ENCODE results near the gene RNU6-9. TPM values are rescaled to one million over a fixed set of nuclear protein-coding genes. Genes with fewer than 3 reads are reported as not detected.

Gene RNU6-9
- polyA plus RNA-seq, 1 experiment = not detected

DNA sequence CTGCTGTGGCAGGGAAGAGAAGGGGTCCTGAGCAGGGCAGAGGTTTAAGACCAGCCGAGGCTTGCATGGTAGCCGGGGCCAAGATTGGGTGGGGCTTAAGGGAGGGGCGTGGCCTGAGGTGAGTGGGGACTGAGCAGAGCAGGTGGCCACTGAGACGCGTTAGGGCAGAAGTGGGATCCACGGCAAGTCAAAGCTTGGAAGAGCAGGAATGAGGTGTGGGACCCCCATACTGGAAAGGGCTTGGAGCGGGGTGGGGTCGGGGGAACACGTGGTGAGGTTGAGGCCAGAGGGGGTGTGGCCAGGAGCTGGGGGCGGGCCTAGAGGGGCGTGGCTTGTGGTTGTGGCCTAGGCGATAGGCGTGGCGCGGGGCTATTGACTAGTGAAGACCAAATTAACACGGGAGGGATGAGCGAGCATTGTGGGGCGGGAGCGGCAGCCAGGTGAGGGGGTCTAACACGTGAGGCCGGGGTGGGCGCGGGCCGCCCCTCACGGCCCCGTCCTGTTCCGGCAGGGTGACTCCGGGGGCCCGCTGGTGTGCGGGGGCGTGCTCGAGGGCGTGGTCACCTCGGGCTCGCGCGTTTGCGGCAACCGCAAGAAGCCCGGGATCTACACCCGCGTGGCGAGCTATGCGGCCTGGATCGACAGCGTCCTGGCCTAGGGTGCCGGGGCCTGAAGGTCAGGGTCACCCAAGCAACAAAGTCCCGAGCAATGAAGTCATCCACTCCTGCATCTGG is 30.5 kb upstream of the RNU6-9 start:
- DNase-seq (ENCODE audit: low read depth, low spot score) = no peak
- Histone ChIP-seq H3K27ac (ENCODE audit: low read depth, low read length) (no peak overlapping the region), H3K9me3 (ENCODE audit: control insufficient read depth, insufficient read depth, low read length) (peaks cover 6% of the 10 kb centered on the region; the same call in 1 of the 2 replicates), H3K27me3 (ENCODE audit: control insufficient read depth, insufficient read depth, low read length) (peaks cover 3% of the 10 kb centered on the region), H3K4me3 (ENCODE audit: low read depth, low read length) (no peak overlapping the region)
- CTCF ChIA-PET = no interaction called here
- TF ChIP-seq, protein P1, sequence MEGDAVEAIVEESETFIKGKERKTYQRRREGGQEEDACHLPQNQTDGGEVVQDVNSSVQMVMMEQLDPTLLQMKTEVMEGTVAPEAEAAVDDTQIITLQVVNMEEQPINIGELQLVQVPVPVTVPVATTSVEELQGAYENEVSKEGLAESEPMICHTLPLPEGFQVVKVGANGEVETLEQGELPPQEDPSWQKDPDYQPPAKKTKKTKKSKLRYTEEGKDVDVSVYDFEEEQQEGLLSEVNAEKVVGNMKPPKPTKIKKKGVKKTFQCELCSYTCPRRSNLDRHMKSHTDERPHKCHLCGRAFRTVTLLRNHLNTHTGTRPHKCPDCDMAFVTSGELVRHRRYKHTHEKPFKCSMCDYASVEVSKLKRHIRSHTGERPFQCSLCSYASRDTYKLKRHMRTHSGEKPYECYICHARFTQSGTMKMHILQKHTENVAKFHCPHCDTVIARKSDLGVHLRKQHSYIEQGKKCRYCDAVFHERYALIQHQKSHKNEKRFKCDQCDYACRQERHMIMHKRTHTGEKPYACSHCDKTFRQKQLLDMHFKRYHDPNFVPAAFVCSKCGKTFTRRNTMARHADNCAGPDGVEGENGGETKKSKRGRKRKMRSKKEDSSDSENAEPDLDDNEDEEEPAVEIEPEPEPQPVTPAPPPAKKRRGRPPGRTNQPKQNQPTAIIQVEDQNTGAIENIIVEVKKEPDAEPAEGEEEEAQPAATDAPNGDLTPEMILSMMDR (IDR thresholded peaks at IDR 0.05; ENCODE audit: low read depth, low read length) = no peak
- POLR2A ChIA-PET = interaction anchor here (0.8 to 1.7 kb wide), 3 partner anchors 9 to 30 kb away, joined by 3 to 8 read pairs (median 3); partner anchors contain the start of gene MED16

DNA sequence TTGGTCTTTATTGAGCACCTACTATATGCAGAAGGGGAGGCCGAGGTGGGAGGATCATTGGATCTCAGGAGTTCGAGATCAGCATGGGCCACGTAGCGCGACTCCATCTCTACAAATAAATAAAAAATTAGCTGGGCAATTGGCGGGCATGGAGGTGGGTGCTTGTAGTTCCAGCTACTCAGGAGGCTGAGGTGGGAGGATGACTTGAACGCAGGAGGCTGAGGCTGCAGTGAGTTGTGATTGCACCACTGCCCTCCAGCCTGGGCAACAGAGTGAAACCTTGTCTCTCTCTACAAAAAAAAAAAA is 30.0 kb upstream of the RNU6-9 start:
- ChIA-PET CTCF (no interaction called here), POLR2A (interaction anchor here (0.6 to 1.7 kb wide), 4 partner anchors 9 to 68 kb away, joined by 3 to 8 read pairs (median 4); partner anchors contain the start of gene MED16)
- TF ChIP-seq, protein P1 (IDR thresholded peaks at IDR 0.05; ENCODE audit: low read depth, low read length) = no peak
- Histone ChIP-seq H3K27me3 (ENCODE audit: control insufficient read depth, insufficient read depth, low read length) (peaks cover 3% of the 10 kb centered on the region), H3K9me3 (ENCODE audit: control insufficient read depth, insufficient read depth, low read length) (peaks cover 6% of the 10 kb centered on the region; the same call in 1 of the 2 replicates), H3K27ac (ENCODE audit: low read depth, low read length) (no peak overlapping the region), H3K4me3 (ENCODE audit: low read depth, low read length) (no peak overlapping the region)
- no peak for DNase-seq (ENCODE audit: low read depth, low spot score)

DNA sequence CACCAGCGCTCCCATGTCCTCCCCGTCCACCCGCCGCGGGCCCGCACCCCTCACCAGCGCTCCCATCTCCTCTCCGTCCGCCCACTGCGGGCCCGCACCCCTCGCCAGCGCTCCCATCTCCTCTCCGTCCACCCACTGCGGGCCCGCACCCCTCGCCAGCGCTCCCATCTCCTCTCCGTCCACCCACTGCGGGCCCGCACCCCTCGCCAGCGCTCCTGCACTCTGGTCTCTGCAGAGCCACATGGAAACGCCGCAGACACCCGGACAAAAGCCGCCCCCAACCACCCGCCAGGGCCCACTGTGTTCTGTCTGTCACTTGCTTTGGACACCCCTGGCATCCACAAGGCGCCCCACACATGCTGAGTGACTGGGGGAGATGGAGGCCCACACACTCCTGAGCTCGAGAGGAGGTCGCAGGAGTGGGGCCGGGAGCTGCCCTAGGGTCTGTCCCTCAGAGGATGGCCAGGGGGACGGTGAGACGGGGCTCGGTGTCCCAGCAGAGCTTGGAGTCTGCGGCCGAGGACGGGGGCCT is 26.4 kb upstream of the RNU6-9 start:
- ChIA-PET POLR2A (interaction anchor here (0.6 to 0.7 kb wide), 2 partner anchors 31 to 159 kb away, joined by 4 to 9 read pairs; partner anchors contain the start of gene CNN2), CTCF (no interaction called here)
- Histone ChIP-seq H3K27ac (ENCODE audit: low read depth, low read length) (no peak overlapping the region), H3K27me3 (ENCODE audit: control insufficient read depth, insufficient read depth, low read length) (no peaks in the 10 kb centered on the region), H3K4me3 (ENCODE audit: low read depth, low read length) (no peak overlapping the region), H3K9me3 (ENCODE audit: control insufficient read depth, insufficient read depth, low read length) (peaks cover 6% of the 10 kb centered on the region; the same call in 1 of the 2 replicates)
- DNase-seq (ENCODE audit: low read depth, low spot score) = no peak
- TF ChIP-seq, protein P1 (IDR thresholded peaks at IDR 0.05; ENCODE audit: low read depth, low read length) = no peak

DNA sequence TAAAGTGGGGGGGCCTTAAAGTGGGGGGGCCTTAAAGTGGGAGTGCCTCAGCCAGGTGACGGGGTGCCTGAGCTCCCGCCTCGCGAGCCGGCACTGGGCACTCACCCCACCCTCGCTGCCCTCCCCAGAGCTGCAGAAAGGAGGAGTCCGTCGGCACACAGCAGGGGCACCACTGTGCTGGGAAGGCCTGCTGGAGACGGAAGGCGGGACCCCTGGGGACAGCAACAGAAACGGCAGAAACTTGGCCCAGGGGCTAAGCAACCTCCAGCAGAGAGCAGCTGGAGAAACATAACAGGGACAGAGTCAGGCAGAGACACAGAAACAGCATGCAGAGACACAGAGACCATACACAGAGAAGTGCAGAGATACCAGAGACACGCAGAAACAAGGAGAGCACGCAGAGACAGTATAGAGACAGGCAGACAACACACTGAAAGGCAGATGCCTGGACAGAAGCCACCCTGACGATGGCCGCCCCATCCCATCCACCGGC is 25.9 kb upstream of the RNU6-9 start:
- POLR2A ChIA-PET = interaction anchor here (0.6 to 0.7 kb wide), 2 partner anchors 32 to 159 kb away, joined by 4 to 9 read pairs; partner anchors contain the start of gene CNN2
- DNase-seq (ENCODE audit: low read depth, low spot score) = no peak
- CTCF ChIA-PET = no interaction called here

More for the DNA sequence above, 25.9 kb upstream of the RNU6-9 start:
- peaks cover 11% of the 10 kb centered on the region; the same call in 1 of the 2 replicates for H3K9me3 ChIP-seq (ENCODE audit: control insufficient read depth, insufficient read depth, low read length)
- H3K27me3 ChIP-seq (ENCODE audit: control insufficient read depth, insufficient read depth, low read length) = no peaks in the 10 kb centered on the region
- H3K27ac ChIP-seq (ENCODE audit: low read depth, low read length) = no peak overlapping the region
- TF ChIP-seq, protein P1 (IDR thresholded peaks at IDR 0.05; ENCODE audit: low read depth, low read length) = no peak
- no peak overlapping the region for H3K4me3 ChIP-seq (ENCODE audit: low read depth, low read length)

Measured in AG04450 (cell line).